ENCODE data around the gene PRRT1.

The PRRT1 gene

DNA sequence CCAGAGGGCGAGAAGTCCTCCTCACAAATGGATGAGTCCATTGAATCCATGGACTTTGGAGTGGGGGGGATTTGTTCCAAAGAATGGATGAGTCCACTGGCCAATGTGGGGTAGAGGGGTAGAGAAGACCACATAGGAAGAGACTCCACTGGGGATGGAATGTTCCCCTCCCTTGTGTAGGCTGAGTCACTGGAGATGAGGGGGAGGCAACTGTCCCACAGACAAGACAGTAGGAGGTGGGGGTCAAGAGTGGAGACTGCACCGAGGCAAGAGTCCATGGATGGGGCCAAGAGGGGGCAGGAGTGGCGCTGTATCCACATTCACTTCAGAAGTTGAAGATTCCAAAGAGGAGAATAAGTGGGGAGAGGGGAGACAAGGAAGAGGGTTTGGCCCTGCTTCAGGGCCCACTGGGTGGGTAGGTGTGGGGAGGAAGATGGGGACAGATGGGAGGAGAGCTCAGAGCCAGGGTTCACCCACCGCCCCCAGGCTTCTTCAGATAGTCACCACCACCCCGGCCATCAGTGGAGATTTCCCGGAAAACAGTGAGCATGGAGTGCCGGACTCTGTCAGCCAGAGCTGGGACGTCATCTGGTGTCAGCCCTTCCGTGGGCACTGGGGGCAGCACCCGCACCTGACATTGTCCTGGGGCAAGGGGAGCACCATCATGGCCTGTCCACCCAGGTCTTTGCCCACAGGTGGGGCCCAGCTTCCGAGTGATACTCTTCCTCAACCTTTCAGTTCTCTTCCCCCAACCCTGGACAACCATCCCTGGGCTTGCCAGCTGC lies 17.3 kb upstream of the PRRT1 start:
- no peak overlapping the region for H3K4me3 ChIP-seq (ENCODE audit: low read depth, low read length)
- TF ChIP-seq, protein P1, sequence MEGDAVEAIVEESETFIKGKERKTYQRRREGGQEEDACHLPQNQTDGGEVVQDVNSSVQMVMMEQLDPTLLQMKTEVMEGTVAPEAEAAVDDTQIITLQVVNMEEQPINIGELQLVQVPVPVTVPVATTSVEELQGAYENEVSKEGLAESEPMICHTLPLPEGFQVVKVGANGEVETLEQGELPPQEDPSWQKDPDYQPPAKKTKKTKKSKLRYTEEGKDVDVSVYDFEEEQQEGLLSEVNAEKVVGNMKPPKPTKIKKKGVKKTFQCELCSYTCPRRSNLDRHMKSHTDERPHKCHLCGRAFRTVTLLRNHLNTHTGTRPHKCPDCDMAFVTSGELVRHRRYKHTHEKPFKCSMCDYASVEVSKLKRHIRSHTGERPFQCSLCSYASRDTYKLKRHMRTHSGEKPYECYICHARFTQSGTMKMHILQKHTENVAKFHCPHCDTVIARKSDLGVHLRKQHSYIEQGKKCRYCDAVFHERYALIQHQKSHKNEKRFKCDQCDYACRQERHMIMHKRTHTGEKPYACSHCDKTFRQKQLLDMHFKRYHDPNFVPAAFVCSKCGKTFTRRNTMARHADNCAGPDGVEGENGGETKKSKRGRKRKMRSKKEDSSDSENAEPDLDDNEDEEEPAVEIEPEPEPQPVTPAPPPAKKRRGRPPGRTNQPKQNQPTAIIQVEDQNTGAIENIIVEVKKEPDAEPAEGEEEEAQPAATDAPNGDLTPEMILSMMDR (IDR thresholded peaks at IDR 0.05; ENCODE audit: borderline replicate concordance, insufficient read depth, low read depth, low read length), result no peak

GRCh38 chr6:32168350-32168749 lies 16.6 kb upstream of the PRRT1 start:
- H3K4me3 ChIP-seq (ENCODE audit: low read depth, low read length), result no peak overlapping the region
- TF ChIP-seq, protein P1 (IDR thresholded peaks at IDR 0.05; ENCODE audit: borderline replicate concordance, insufficient read depth, low read depth, low read length), result no peak

DNA sequence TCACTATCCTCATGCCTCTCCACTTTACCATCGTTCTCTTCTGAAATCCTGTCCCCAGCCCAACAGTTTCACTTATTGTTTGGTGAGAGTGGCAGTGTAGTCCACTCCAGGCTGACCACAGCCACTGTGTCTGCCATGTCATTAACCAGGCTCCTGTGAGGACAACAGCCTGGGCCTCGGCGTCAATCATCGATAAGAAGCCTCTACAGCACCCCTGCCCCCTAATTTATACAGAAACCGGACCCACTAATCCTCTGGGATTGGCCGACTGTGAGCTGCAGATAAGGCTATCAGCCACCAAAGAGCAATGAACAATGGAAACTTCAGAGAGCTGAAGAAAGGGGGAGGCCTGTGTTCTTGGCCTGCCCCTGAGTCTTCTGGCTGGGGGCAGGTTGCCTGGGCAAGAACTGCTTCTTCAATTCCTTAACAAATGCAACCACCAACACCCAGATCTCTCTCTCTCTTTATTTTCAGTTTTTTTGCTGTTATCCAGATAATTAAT lies 16.1 kb upstream of the PRRT1 start:
- no peak overlapping the region for H3K4me3 ChIP-seq (ENCODE audit: low read depth, low read length)
- TF ChIP-seq, protein P1 (IDR thresholded peaks at IDR 0.05; ENCODE audit: borderline replicate concordance, insufficient read depth, low read depth, low read length), result no peak

DNA sequence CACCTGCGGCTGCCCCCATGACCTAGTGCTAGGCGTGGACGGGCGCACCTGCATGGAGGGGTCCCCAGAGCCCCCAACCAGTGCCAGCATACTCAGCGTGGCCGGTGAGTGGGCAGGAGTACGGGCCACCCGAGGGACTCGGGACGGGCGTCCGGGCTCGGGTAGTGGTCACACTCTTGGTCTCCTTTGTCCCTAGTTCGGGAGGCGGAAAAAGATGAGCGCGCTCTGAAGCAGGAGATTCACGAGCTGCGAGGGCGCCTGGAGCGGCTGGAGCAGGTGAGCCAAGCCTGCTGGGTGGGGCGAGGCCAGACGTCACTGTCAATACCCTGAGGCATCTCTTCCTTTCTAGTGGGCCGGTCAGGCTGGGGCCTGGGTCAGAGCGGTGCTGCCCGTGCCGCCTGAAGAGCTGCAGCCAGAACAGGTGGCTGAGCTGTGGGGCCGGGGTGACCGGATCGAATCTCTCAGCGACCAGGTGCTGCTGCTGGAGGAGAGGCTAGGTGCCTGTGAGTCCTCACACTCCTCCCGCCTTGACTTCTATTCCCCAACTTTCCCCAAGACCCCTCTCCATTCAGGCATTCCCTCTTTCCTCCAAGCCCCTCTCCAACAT lies 15.5 kb upstream of the PRRT1 start:
- TF ChIP-seq, protein P1 (IDR thresholded peaks at IDR 0.05; ENCODE audit: borderline replicate concordance, insufficient read depth, low read depth, low read length), result no peak
- H3K4me3 ChIP-seq (ENCODE audit: low read depth, low read length), result no peak overlapping the region

DNA sequence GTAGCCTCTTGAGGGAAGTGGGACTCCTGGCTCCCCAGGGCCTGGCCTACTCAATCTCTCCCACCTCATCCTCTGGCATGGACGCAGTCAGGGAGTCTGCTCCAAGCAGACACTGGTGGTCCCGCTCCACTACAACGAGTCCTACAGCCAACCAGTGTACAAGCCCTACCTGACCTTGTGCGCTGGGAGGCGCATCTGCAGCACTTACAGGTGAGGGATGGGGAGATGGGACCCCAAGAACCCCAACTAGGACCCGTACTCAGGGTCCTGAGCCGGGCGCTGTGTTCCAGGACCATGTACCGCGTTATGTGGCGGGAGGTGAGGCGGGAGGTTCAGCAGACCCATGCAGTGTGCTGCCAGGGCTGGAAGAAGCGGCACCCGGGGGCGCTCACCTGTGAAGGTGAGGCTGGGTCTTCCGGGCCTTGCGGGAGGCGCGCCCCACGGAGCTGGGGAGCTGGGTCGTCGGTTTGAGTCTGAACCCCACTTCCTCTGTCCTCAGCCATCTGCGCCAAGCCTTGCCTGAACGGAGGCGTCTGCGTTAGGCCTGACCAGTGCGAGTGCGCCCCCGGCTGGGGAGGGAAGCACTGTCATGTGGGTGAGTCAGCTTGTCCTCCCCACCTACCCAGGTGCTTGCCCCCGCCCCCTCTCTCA lies 14.8 kb upstream of the PRRT1 start:
- TF ChIP-seq, protein P1 (IDR thresholded peaks at IDR 0.05; ENCODE audit: borderline replicate concordance, insufficient read depth, low read depth, low read length), result no peak
- no peak overlapping the region for H3K4me3 ChIP-seq (ENCODE audit: low read depth, low read length)

GRCh38 chr6:32164295-32164694 lies 12.6 kb upstream of the PRRT1 start, which contains the start of gene EGFL8:
Gene EGFL8 (plus strand): TSS chr6:32164595. CDS start chr6:32166166, 1,571 bp downstream.
- no peak within 1 kb of the TSS for H3K4me3 ChIP-seq (ENCODE audit: low read depth, low read length)
- TF ChIP-seq, protein P1 (IDR thresholded peaks at IDR 0.05; ENCODE audit: borderline replicate concordance, insufficient read depth, low read depth, low read length), result no peak
